CD14-positive monocyte (primary cell): Measurements from ENCODE around the gene ADAMTS8. TPM values are rescaled to one million over a fixed set of nuclear protein-coding genes. Genes with fewer than 3 reads are reported as not detected.

Experiments
- DNase-seq, 3 donors: peaks; one replicate each; pipeline ENCODE4 v3.0.0-alpha.2; 2011 to 2022
- H2AFZ ChIP-seq: 2 replicates; pipeline ENCODE4 v1.6.0; 2012; ENCODE audit warnings: mild to moderate bottlenecking, low read depth, low read length, inconsistent platforms; ENCODE audit not compliant: insufficient read depth, poor library complexity, severe bottlenecking
- H3K27ac ChIP-seq, 2 donors: 1 replicate in 1 of 2; 2 replicates in 1 of 2; pipeline ENCODE4 v1.5.1; 2012 to 2013; ENCODE audit warnings: low read length in 2 of 2, control low read depth in 1 of 2, inconsistent platforms in 1 of 2, low read depth in 1 of 2, mild to moderate bottlenecking in 1 of 2
- H3K27me3 ChIP-seq, 2 donors: one replicate each; pipeline versions ENCODE4 v1.6.0 to v1.6.1; 2011 to 2013; ENCODE audit warnings: low read length in 2 of 2; ENCODE audit not compliant: control insufficient read depth in 2 of 2, insufficient read depth in 2 of 2
- H3K36me3 ChIP-seq, 2 donors: replicated peaks in 1 of 2; 1 replicate in 1 of 2; 2 replicates in 1 of 2; pipeline versions ENCODE4 v1.5.1 to v1.6.1; 2012 to 2013; ENCODE audit warnings: low read length in 2 of 2, control low read depth in 1 of 2, inconsistent platforms in 1 of 2, mild to moderate bottlenecking in 1 of 2; ENCODE audit not compliant: insufficient read depth in 2 of 2, control insufficient read depth in 1 of 2
- H3K4me1 ChIP-seq, 2 donors: 1 replicate in 1 of 2; 2 replicates in 1 of 2; pipeline versions ENCODE4 v1.5.1 to v1.6.1; 2012 to 2013; ENCODE audit warnings: low read length in 2 of 2, control low read depth in 1 of 2, inconsistent platforms in 1 of 2, mild to moderate bottlenecking in 1 of 2, moderate library complexity in 1 of 2; ENCODE audit not compliant: insufficient read depth in 2 of 2, control insufficient read depth in 1 of 2
- H3K4me2 ChIP-seq: replicated peaks from 2 replicates; pipeline ENCODE3; 2012; ENCODE audit warnings: low read length, moderate library complexity, mild to moderate bottlenecking; ENCODE audit not compliant: poor library complexity, severe bottlenecking; ENCODE audit errors: extremely low read depth
- H3K4me3 ChIP-seq, 3 experiments: fragments of 200-600 bp in 1 of 3; sonication (generic) in 1 of 3; replicated peaks in 1 of 3; 1 replicate in 2 of 3; 2 replicates in 1 of 3; pipeline ENCODE4 v1.5.1; 2011 to 2013; ENCODE audit warnings: low read length in 3 of 3, mild to moderate bottlenecking in 3 of 3, control low read depth in 2 of 3, low read depth in 2 of 3, inconsistent platforms in 1 of 3, moderate library complexity in 1 of 3
- H3K79me2 ChIP-seq: 2 replicates; pipeline ENCODE4 v1.6.0; 2012; ENCODE audit warnings: mild to moderate bottlenecking, control low read depth, inconsistent platforms, low read length, moderate library complexity; ENCODE audit not compliant: insufficient read depth
- H3K9ac ChIP-seq: 2 replicates; pipeline ENCODE4 v1.6.0; 2017; ENCODE audit warnings: low read length, mild to moderate bottlenecking; ENCODE audit not compliant: insufficient read depth, poor library complexity, severe bottlenecking
- H3K9me3 ChIP-seq, 2 donors: replicated peaks in 1 of 2; 1 replicate in 1 of 2; 2 replicates in 1 of 2; pipeline versions ENCODE4 v1.5.1 to v1.6.1; 2012 to 2013; ENCODE audit warnings: low read length in 2 of 2, control low read depth in 1 of 2; ENCODE audit not compliant: control insufficient read depth in 1 of 2, insufficient read depth in 1 of 2
- H4K20me1 ChIP-seq: 2 replicates; pipeline ENCODE4 v1.6.0; 2012; ENCODE audit warnings: mild to moderate bottlenecking, low read length, control low read depth, moderate library complexity; ENCODE audit not compliant: insufficient read depth
- H3K27ac Mint-ChIP-seq, 7 donors: one replicate each; pipeline ENCODE4 v1.8.0; 2020; ENCODE audit warnings: mild to moderate bottlenecking in 7 of 7, mixed read lengths in 7 of 7, moderate library complexity in 6 of 7, inconsistent platforms in 2 of 7
- H3K27me3 Mint-ChIP-seq, 3 donors: one replicate each; pipeline ENCODE4 v1.8.0; 2021 to 2022; ENCODE audit warnings: low read depth in 3 of 3, mild to moderate bottlenecking in 3 of 3, mixed read lengths in 3 of 3, moderate library complexity in 3 of 3, inconsistent platforms in 1 of 3
- H3K36me3 Mint-ChIP-seq, 2 donors: one replicate each; pipeline ENCODE4 v1.8.0; 2020; ENCODE audit warnings: mixed read lengths in 2 of 2, inconsistent platforms in 1 of 2, mild to moderate bottlenecking in 1 of 2
- H3K4me1 Mint-ChIP-seq: one replicate; pipeline ENCODE4 v1.8.0; 2020; ENCODE audit warnings: mild to moderate bottlenecking, mixed read lengths
- H3K4me3 Mint-ChIP-seq, 2 donors: one replicate each; pipeline ENCODE4 v1.8.0; 2020; ENCODE audit warnings: mild to moderate bottlenecking in 2 of 2, mixed read lengths in 2 of 2, moderate library complexity in 1 of 2
- H3K9me3 Mint-ChIP-seq, 7 donors: one replicate each; pipeline ENCODE4 v1.8.0; 2020 to 2022; ENCODE audit warnings: mixed read lengths in 7 of 7, mild to moderate bottlenecking in 6 of 7, moderate library complexity in 6 of 7, inconsistent platforms in 2 of 7
- WGBS: methylation state at CpG from one replicate; pipeline ENCODE4 v1.1.5; 2013; ENCODE audit warnings: missing lambda C conversion rate; ENCODE audit not compliant: insufficient coverage; 5-methylcytosine and 5-hydroxymethylcytosine counted together
- intact Hi-C, 2 donors: fragments of 100-400 bp; cut with micrococcal nuclease; formaldehyde crosslinking; loops; one replicate each; pipeline versions ENCODE4 v1.15.0 to v1.15.1; 2023
- polyA plus RNA-seq, 3 donors: library from polyadenylated mRNA; depleted of rRNA in 1 of 3; unstranded in 2 of 3; stranded (reverse) in 1 of 3; fragments of 300-500 nt in 2 of 3; fragments of >200 nt in 1 of 3; fragmentation: Illumina TruSeq in 2 of 3; gene quantifications; 1 replicate in 2 of 3; 2 replicates in 1 of 3; pipeline ENCODE4 v1.2.3, GENCODE V29; 2012 to 2021
- TF ChIP-seq, protein P1 (sequence below): fragments of 200-600 bp; IDR thresholded peaks from one replicate; pipeline ENCODE4 v1.8.0; 2022; ENCODE audit warnings: antibody characterized with exemption, mild to moderate bottlenecking

Gene ADAMTS8
- polyA plus RNA-seq, 3 donors = not detected

DNA sequence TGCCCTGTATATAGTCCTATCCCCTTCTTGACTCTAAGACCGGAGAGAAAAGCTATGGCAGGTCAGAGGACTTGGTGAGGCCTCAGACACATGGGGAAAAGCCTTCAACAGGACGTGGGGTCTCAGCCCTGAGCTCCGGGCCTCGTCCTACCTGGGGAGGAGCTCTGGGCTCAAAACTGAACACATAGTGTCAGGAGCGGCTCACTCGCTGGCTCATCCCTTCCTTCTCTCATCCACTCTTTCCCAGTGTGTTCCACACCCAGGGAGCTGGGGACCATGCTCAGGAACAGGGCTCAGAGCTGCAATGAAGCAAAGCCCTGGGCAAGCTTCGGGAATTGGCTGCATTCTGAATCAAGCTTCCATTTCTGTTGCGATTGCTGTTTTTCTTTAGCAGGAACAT is 34.5 kb upstream of the ADAMTS8 start:
- Histone ChIP-seq H3K9ac (no peak overlapping the region), H3K4me3 (no peak overlapping the region), H3K9me3 (no peaks in the 10 kb centered on the region), H4K20me1 (no peaks in the 10 kb centered on the region), H3K4me2 (no peak overlapping the region), H3K79me2 (no peaks in the 10 kb centered on the region), H2AFZ (no peak overlapping the region), H3K36me3 (no peaks in the 10 kb centered on the region), H3K27ac (no peak overlapping the region), H3K4me1 (no peaks in the 10 kb centered on the region), H3K27me3 (no peaks in the 10 kb centered on the region)
- Mint-ChIP-seq H3K4me3 (no peak overlapping the region), H3K36me3 (no peaks in the 10 kb centered on the region), H3K27ac (no peak overlapping the region), H3K27me3 (peaks cover 5% of the 10 kb centered on the region in 3 donors), H3K9me3 (no peaks in the 10 kb centered on the region), H3K4me1 (peaks cover 3% of the 10 kb centered on the region)
- intact Hi-C loops = no loop called here
- TF ChIP-seq, protein P1, sequence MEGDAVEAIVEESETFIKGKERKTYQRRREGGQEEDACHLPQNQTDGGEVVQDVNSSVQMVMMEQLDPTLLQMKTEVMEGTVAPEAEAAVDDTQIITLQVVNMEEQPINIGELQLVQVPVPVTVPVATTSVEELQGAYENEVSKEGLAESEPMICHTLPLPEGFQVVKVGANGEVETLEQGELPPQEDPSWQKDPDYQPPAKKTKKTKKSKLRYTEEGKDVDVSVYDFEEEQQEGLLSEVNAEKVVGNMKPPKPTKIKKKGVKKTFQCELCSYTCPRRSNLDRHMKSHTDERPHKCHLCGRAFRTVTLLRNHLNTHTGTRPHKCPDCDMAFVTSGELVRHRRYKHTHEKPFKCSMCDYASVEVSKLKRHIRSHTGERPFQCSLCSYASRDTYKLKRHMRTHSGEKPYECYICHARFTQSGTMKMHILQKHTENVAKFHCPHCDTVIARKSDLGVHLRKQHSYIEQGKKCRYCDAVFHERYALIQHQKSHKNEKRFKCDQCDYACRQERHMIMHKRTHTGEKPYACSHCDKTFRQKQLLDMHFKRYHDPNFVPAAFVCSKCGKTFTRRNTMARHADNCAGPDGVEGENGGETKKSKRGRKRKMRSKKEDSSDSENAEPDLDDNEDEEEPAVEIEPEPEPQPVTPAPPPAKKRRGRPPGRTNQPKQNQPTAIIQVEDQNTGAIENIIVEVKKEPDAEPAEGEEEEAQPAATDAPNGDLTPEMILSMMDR = no peak
- WGBS = 92% methylated on average over 6 of the region's 8 CpGs
- DNase-seq = no peak

DNA sequence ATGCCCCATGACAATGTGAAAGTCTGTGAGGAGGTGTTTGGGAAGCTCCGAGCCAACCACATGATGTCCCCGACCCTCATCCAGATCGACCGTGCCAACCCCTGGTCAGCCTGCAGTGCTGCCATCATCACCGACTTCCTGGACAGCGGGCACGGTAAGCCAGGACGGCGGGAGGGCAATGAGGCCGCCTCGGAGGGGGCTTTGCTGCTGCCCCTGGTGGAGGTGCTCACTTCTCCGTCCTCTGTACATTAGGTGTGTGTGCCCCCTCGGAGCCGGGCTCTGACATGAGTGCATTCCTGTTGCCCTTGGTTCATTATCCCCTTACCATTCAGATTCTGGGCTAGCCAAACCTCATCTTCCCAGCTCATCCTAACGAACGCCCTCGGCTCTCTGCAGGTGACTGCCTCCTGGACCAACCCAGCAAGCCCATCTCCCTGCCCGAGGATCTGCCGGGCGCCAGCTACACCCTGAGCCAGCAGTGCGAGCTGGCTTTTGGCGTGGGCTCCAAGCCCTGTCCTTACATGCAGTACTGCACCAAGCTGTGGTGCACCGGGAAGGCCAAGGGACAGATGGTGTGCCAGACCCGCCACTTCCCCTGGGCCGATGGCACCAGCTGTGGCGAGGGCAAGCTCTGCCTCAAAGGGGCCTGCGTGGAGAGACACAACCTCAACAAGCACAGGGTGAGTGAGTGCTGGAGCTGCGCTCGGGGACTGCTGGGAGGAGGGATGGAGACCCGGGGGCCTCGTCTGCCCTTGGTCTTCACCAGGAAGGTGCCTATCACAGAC is 33.9 kb upstream of the ADAMTS8 start:
- Mint-ChIP-seq H3K27ac (no peak overlapping the region), H3K36me3 (no peaks in the 10 kb centered on the region), H3K9me3 (no peaks in the 10 kb centered on the region), H3K27me3 (peaks cover 5% of the 10 kb centered on the region in 3 donors), H3K4me3 (no peak overlapping the region), H3K4me1 (peaks cover 3% of the 10 kb centered on the region)
- H3K4me2 ChIP-seq = no peak overlapping the region
- no peaks in the 10 kb centered on the region for H3K27me3 ChIP-seq
- intact Hi-C loops = no loop called here
- no peaks in the 10 kb centered on the region for H3K36me3 ChIP-seq
- H3K9ac ChIP-seq = no peak overlapping the region
- H4K20me1 ChIP-seq = no peaks in the 10 kb centered on the region
- H2AFZ ChIP-seq = no peak overlapping the region
- no peak for DNase-seq
- no peak overlapping the region for H3K4me3 ChIP-seq
- no peaks in the 10 kb centered on the region for H3K4me1 ChIP-seq
- no peaks in the 10 kb centered on the region for H3K9me3 ChIP-seq
- no peak overlapping the region for H3K27ac ChIP-seq
- H3K79me2 ChIP-seq = no peaks in the 10 kb centered on the region
- TF ChIP-seq, protein P1 = no peak
- 93% methylated on average over 29 of the region's 31 CpGs for WGBS
